HG03565 (cell line): ENCODE results near the gene LAMC1.

ENCODE experiments used
- ATAC-seq: cut with Tn5 transposase; IDR thresholded peaks from one replicate; pipeline ENCODE4 v1.9.1; 2021; ENCODE audit warnings: mild to moderate bottlenecking, moderate library complexity; ENCODE audit not compliant: unreplicated experiment

LAMC1 gene

GRCh38 chr1:183023146-183023600, at the start of gene LAMC1:
LAMC1 (plus strand) TSS chr1:183023420; CDS start chr1:183023717, 297 bp downstream.
- peak; percentile 22 for ATAC-seq

- no peak for ATAC-seq
These were observed 48.6 kb upstream of the LAMC1 start for GRCh38 chr1:182974506-182975191.

- ATAC-seq, result no peak
These were observed 45.7 kb upstream of the LAMC1 start for GRCh38 chr1:182977480-182977879.

- ATAC-seq, result no peak
These were observed 44.9 kb upstream of the LAMC1 start for GRCh38 chr1:182978151-182978853.

GRCh38 chr1:182984138-182984537, 39.1 kb upstream of the LAMC1 start:
- ATAC-seq, result no peak

GRCh38 chr1:182984621-182985020, 38.6 kb upstream of the LAMC1 start:
- no peak for ATAC-seq

- no peak for ATAC-seq
These were observed 37.3 kb upstream of the LAMC1 start for GRCh38 chr1:182985876-182986275.

- ATAC-seq, result no peak
These were observed 32.6 kb upstream of the LAMC1 start for GRCh38 chr1:182990413-182991144.

GRCh38 chr1:182993746-182994145, 29.5 kb upstream of the LAMC1 start:
- no peak for ATAC-seq

- ATAC-seq, result no peak
These were observed 27.3 kb upstream of the LAMC1 start for GRCh38 chr1:182995894-182996293.

GRCh38 chr1:182996816-182997215, 26.4 kb upstream of the LAMC1 start:
- no peak for ATAC-seq

GRCh38 chr1:182998482-182998881, 24.7 kb upstream of the LAMC1 start:
- ATAC-seq, result no peak

GRCh38 chr1:183000167-183000962, 22.9 kb upstream of the LAMC1 start:
- ATAC-seq, result no peak

- ATAC-seq, result no peak
These were observed 21.0 kb upstream of the LAMC1 start for GRCh38 chr1:183002267-183002666.

- ATAC-seq, result no peak
These were observed 20.4 kb upstream of the LAMC1 start for GRCh38 chr1:183002797-183003196.

- no peak for ATAC-seq
These were observed 20.0 kb upstream of the LAMC1 start for GRCh38 chr1:183003203-183003602.

GRCh38 chr1:183004141-183004540, 19.1 kb upstream of the LAMC1 start:
- ATAC-seq, result no peak

- no peak for ATAC-seq
These were observed 11.4 kb upstream of the LAMC1 start for GRCh38 chr1:183011859-183012258.

GRCh38 chr1:183012301-183012994, 10.8 kb upstream of the LAMC1 start:
- ATAC-seq, result no peak

- ATAC-seq, result no peak
These were observed 4.0 kb upstream of the LAMC1 start for GRCh38 chr1:183019139-183019740.
